PFSK-1 (cell line): ENCODE data around the gene CHAD.

ENCODE experiments used
- POLR2AphosphoS5 ChIP-seq: IDR thresholded peaks from 2 replicates; pipeline ENCODE4 v1.6.1; 2012; ENCODE audit warnings: low read depth, mild to moderate bottlenecking, control low read depth, low read length, moderate library complexity
- TAF1 ChIP-seq: IDR thresholded peaks from 2 replicates; pipeline ENCODE4 v1.6.1; 2012; ENCODE audit warnings: low read length, control low read depth, borderline replicate concordance; ENCODE audit not compliant: insufficient read depth

- TF ChIP-seq TAF1: no peak
- TF ChIP-seq POLR2AphosphoS5: no peak
These were observed 1.4 kb downstream of the CHAD start for GRCh38 chr17:50467114-50467854.
